Epithelial cell of esophagus (primary cell): Measurements from ENCODE around the gene TMPRSS12.
"Not testable (repeated sequence)": the region's sequence is repeated elsewhere in the genome, so short reads cannot be mapped to it uniquely, and the experiment has no call there.

Source experiments
- DNase-seq: peaks from one replicate; pipeline ENCODE4 v3.0.0; 2010; ENCODE audit warnings: low read depth
- H3K4me3 ChIP-seq: 2 replicates; pipeline ENCODE4 v1.5.1; 2011; ENCODE audit warnings: mild to moderate bottlenecking, low read length, control low read depth
- CTCF ChIP-seq: IDR thresholded peaks from 2 replicates; pipeline ENCODE4 v1.5.1; 2011; ENCODE audit warnings: low read depth, mild to moderate bottlenecking, low read length, control low read depth, inconsistent platforms; ENCODE audit not compliant: insufficient read depth; ENCODE audit errors: missing control alignments

Gene TMPRSS12

GRCh38 chr12:50924439-50925341, 82.0 kb downstream of the TMPRSS12 start:
- H3K4me3 ChIP-seq: peak overlapping the region; percentile 74
- DNase-seq: peak; percentile 85
- TF ChIP-seq CTCF: no peak

- no peak for TF ChIP-seq CTCF
- no peak for DNase-seq
These were observed 82.6 kb downstream of the TMPRSS12 start for GRCh38 chr12:50925342-50925651.

GRCh38 chr12:50925920-50926319, 83.2 kb downstream of the TMPRSS12 start:
- peak overlapping the region; percentile 74 for H3K4me3 ChIP-seq
- no peak for TF ChIP-seq CTCF
- no peak for DNase-seq

More at GRCh38 chr12:50925342-50925651, 82.6 kb downstream of the TMPRSS12 start:
- peak overlapping the region; percentile 74 for H3K4me3 ChIP-seq

GRCh38 chr12:50926415-50926814, 83.7 kb downstream of the TMPRSS12 start:
- TF ChIP-seq CTCF: no peak
- H3K4me3 ChIP-seq: peak overlapping the region; percentile 74
- no peak for DNase-seq

- not testable (repeated sequence) for DNase-seq
- H3K4me3 ChIP-seq: peak overlapping the region; percentile 74
These were observed 84.2 kb downstream of the TMPRSS12 start for GRCh38 chr12:50926932-50927331.

GRCh38 chr12:50927356-50927755, 84.6 kb downstream of the TMPRSS12 start:
- TF ChIP-seq CTCF: no peak
- H3K4me3 ChIP-seq: peak overlapping the region; percentile 74
- no peak for DNase-seq

- TF ChIP-seq CTCF: no peak
- peak overlapping the region; percentile 74 for H3K4me3 ChIP-seq
- no peak for DNase-seq
These were observed 85.1 kb downstream of the TMPRSS12 start for GRCh38 chr12:50927766-50928224.
